Upper lobe of left lung (tissue), 6 donors: ENCODE measurements around the gene BEX3. TPM values are rescaled to one million over a fixed set of nuclear protein-coding genes. Genes with fewer than 3 reads are reported as not detected.
"Not testable (repeated sequence)": the region's sequence is repeated elsewhere in the genome, so short reads cannot be mapped to it uniquely, and the experiment has no call there.

Experiments
- ATAC-seq, 2 donors: fragments of 200-7000 bp; cut with Tn5 transposase; one replicate each; pipeline ENCODE4 v1.9.1; 2022; ENCODE audit warnings: mild to moderate bottlenecking in 2 of 2, moderate library complexity in 2 of 2; ENCODE audit not compliant: low FRiP score in 2 of 2
- DNase-seq, 2 donors: peaks; one replicate each; pipeline ENCODE4 v3.0.0-alpha.2; 2019 to 2020
- H3K27ac ChIP-seq, 4 donors: fragments of 200-600 bp; sonication (generic); one replicate each; pipeline ENCODE4 v1.5.1; 2016 to 2019
- H3K27me3 ChIP-seq, 4 donors: fragments of 200-600 bp; sonication (generic); one replicate each; pipeline ENCODE4 v1.5.1; 2017 to 2019
- H3K36me3 ChIP-seq, 4 donors: fragments of 200-600 bp; sonication (generic); one replicate each; pipeline ENCODE4 v1.5.1; 2016 to 2019
- H3K4me1 ChIP-seq, 4 donors: fragments of 200-600 bp; sonication (generic); one replicate each; pipeline ENCODE4 v1.5.1; 2018 to 2019
- H3K4me3 ChIP-seq, 4 donors: fragments of 200-600 bp; sonication (generic); one replicate each; pipeline ENCODE4 v1.5.1; 2017 to 2019; ENCODE audit warnings: mild to moderate bottlenecking in 2 of 4, moderate library complexity in 1 of 4
- H3K9me3 ChIP-seq, 4 donors: fragments of 200-600 bp; sonication (generic); one replicate each; pipeline ENCODE4 v1.5.1; 2018 to 2019
- EP300 ChIP-seq, 4 donors: sonication (generic); formaldehyde crosslinking; IDR thresholded peaks; one replicate each; pipeline ENCODE4 v1.5.1; 2017; ENCODE audit warnings: antibody characterized with exemption in 4 of 4, control low read depth in 2 of 4
- POLR2A ChIP-seq, 4 donors: fragments of 450-650 bp; IDR thresholded peaks; one replicate each; pipeline ENCODE4 v1.5.1; 2016 to 2017; ENCODE audit warnings: antibody characterized with exemption in 4 of 4, mild to moderate bottlenecking in 2 of 4
- POLR2AphosphoS5 ChIP-seq, 2 donors: sonication (generic); formaldehyde crosslinking; IDR thresholded peaks; one replicate each; pipeline ENCODE4 v1.5.1; 2017; ENCODE audit warnings: antibody characterized with exemption in 2 of 2
- WGBS, 2 donors: methylation state at CpG; one replicate each; pipeline ENCODE4 v1.1.5; 2017 to 2018; 5-methylcytosine and 5-hydroxymethylcytosine counted together
- total RNA-seq, 6 donors: library from RNA; depleted of rRNA in 4 of 6; stranded (reverse); fragments of >200 nt in 4 of 6; gene quantifications; one replicate each; pipeline versions ENCODE4 v1.1.0 to v1.2.1, GENCODE V29; 2016 to 2021
- TF ChIP-seq, protein P1 (sequence below), 6 experiments: fragments of 450-650 bp in 4 of 6; fragments of 200-600 bp in 2 of 6; sonication (generic) in 2 of 6; IDR thresholded peaks; one replicate each; pipeline ENCODE4 v1.5.1; 2016 to 2019; ENCODE audit warnings: antibody characterized with exemption in 6 of 6
- donor health status: DM: no; HTN: no; CAD: no; lungs with moderate emphysema.
- donor health status: DM: no; HTN: yes; CAD: no; lungs with severe emphysema.

Gene BEX3
- total RNA-seq, 6 donors from 2014 or later = 89.4 to 204 (median 142) TPM

DNA sequence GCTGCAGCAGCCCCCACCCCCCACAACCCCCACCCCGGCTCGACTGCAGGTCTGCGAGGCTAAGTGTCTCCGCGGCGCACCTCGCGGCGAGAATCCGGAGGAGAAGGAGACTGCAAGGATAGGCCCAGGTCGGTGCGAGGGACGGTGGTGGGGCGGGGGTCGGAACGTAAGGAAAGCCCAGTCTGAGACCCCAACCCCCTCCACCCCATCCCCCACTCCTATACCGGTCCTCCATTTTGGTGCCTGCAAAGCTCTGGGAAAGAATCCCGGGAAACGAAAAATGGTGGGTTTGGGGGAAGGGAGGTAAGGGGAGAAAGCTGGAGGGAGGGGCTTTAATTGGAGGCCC, 614 bp downstream of the BEX3 start:
- no peak for TF ChIP-seq POLR2AphosphoS5 (IDR thresholded peaks at IDR 0.05)
- TF ChIP-seq POLR2A (IDR thresholded peaks at IDR 0.05) = no peak
- no peak for TF ChIP-seq EP300 (IDR thresholded peaks at IDR 0.05)
- TF ChIP-seq, protein P1, sequence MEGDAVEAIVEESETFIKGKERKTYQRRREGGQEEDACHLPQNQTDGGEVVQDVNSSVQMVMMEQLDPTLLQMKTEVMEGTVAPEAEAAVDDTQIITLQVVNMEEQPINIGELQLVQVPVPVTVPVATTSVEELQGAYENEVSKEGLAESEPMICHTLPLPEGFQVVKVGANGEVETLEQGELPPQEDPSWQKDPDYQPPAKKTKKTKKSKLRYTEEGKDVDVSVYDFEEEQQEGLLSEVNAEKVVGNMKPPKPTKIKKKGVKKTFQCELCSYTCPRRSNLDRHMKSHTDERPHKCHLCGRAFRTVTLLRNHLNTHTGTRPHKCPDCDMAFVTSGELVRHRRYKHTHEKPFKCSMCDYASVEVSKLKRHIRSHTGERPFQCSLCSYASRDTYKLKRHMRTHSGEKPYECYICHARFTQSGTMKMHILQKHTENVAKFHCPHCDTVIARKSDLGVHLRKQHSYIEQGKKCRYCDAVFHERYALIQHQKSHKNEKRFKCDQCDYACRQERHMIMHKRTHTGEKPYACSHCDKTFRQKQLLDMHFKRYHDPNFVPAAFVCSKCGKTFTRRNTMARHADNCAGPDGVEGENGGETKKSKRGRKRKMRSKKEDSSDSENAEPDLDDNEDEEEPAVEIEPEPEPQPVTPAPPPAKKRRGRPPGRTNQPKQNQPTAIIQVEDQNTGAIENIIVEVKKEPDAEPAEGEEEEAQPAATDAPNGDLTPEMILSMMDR (IDR thresholded peaks at IDR 0.05) = no peak
- no peaks in the 10 kb centered on the region for H3K36me3 ChIP-seq
- no peaks in the 10 kb centered on the region for H3K4me1 ChIP-seq
- H3K27ac ChIP-seq = peak overlapping the region; percentile 85 to 90 (median 88)
- WGBS, 2 donors = 0 to 47% methylated on average over 8 to 19 of the region's 19 CpGs
- no peaks in the 10 kb centered on the region for H3K27me3 ChIP-seq
- ATAC-seq = peak; percentile 34 to 55
- H3K9me3 ChIP-seq = no peaks in the 10 kb centered on the region
- no peak for DNase-seq
- peak overlapping the region; percentile 48 to 69 (median 60) for H3K4me3 ChIP-seq

DNA sequence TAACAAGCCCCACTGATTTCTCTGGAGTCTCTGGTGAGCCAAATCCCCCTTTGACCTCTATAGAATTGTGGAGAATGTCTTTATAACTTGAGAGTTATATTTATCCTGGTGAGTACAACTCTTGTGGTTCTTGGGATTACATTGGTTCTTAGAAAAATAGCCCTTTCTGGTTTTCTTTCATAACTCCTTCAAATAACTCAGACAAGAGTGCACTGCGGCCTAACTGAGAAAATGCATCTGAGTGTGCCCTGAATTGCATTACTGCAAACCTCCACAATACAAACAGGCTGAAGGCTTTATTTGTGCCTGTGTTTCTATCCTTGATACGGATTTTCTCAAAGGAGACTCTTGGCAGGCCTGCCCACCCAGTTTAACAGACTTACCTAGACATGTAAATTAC, 2.7 kb downstream of the BEX3 start:
- H3K4me1 ChIP-seq = no peaks in the 10 kb centered on the region
- H3K4me3 ChIP-seq = no peak overlapping the region
- no peak for ATAC-seq
- DNase-seq = no peak
- WGBS, 2 donors = 70 to 73% methylated on average over 2 of the region's 2 CpGs
- no peaks in the 10 kb centered on the region for H3K27me3 ChIP-seq
- H3K9me3 ChIP-seq = no peaks in the 10 kb centered on the region
- TF ChIP-seq, protein P1 (IDR thresholded peaks at IDR 0.05) = no peak
- TF ChIP-seq POLR2AphosphoS5 (IDR thresholded peaks at IDR 0.05) (no peak), POLR2A (IDR thresholded peaks at IDR 0.05) (no peak), EP300 (IDR thresholded peaks at IDR 0.05) (no peak)
- peak overlapping the region in 1 of 4 donors; percentile 48 for H3K27ac ChIP-seq
- no peaks in the 10 kb centered on the region for H3K36me3 ChIP-seq

DNA sequence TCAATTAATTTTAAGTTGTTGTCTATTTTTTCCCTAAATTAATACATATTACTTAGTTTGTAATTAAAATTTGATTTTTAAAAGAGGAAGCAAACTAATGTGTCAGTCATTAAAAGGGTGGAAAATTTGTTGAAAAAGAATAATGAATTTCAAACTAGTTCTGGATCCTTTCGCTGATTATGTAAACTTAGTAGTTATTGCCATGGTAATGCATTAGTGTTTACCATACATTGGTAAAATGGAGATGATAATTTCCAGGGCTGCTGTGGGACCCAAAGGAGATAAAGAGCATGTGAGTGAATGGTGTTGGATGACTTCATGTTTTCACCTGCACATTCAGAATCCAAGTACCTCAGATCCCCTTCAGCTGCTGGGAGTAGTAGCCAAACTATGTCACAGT, 6.5 kb downstream of the BEX3 start:
- Histone ChIP-seq H3K27me3 (no peaks in the 10 kb centered on the region), H3K27ac (no peak overlapping the region), H3K4me1 (peaks cover 0 to 3% (median 0%) of the 10 kb centered on the region in 4 donors), H3K4me3 (no peak overlapping the region), H3K36me3 (no peaks in the 10 kb centered on the region), H3K9me3 (no peaks in the 10 kb centered on the region)
- ATAC-seq (no peak), DNase-seq (no peak)
- 64 to 82% methylated on average over 1 of the region's 1 CpG for WGBS, 2 donors
- TF ChIP-seq, protein P1 (IDR thresholded peaks at IDR 0.05) = no peak
- TF ChIP-seq EP300 (IDR thresholded peaks at IDR 0.05) = no peak
- no peak for TF ChIP-seq POLR2A (IDR thresholded peaks at IDR 0.05)
- TF ChIP-seq POLR2AphosphoS5 (IDR thresholded peaks at IDR 0.05) = no peak

DNA sequence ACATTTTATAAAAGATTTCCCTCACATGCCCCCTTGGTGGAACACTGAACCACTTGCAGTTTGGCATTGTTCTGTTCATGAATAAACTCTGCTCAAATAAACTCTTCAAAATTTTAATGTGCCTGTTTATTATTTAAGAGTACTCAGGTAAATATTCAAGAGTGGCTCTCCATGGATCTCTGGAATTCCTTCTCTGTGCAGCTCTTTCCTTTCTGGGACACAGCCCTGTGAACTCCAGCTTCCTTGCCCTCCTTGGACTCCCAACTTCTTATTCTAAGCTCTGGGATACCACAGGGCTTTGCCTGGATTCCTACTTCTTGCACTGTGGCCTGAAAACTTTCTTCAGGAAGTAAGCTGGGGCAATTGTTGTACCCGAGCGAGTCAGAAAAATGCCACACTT, 8.3 kb downstream of the BEX3 start:
- WGBS, 2 donors = 60 to 71% methylated on average over 2 of the region's 2 CpGs
- no peak overlapping the region for H3K4me3 ChIP-seq
- no peak for DNase-seq
- H3K36me3 ChIP-seq = no peaks in the 10 kb centered on the region
- ATAC-seq = no peak
- H3K27ac ChIP-seq = peak overlapping the region in 2 of 4 donors; percentile 40 to 43
- TF ChIP-seq EP300 (IDR thresholded peaks at IDR 0.05) (no peak), POLR2A (IDR thresholded peaks at IDR 0.05) (no peak), POLR2AphosphoS5 (IDR thresholded peaks at IDR 0.05) (no peak)
- TF ChIP-seq, protein P1 (IDR thresholded peaks at IDR 0.05) = no peak
- H3K27me3 ChIP-seq = no peaks in the 10 kb centered on the region
- no peaks in the 10 kb centered on the region for H3K9me3 ChIP-seq
- peaks cover 0 to 3% (median 0%) of the 10 kb centered on the region in 4 donors for H3K4me1 ChIP-seq

DNA sequence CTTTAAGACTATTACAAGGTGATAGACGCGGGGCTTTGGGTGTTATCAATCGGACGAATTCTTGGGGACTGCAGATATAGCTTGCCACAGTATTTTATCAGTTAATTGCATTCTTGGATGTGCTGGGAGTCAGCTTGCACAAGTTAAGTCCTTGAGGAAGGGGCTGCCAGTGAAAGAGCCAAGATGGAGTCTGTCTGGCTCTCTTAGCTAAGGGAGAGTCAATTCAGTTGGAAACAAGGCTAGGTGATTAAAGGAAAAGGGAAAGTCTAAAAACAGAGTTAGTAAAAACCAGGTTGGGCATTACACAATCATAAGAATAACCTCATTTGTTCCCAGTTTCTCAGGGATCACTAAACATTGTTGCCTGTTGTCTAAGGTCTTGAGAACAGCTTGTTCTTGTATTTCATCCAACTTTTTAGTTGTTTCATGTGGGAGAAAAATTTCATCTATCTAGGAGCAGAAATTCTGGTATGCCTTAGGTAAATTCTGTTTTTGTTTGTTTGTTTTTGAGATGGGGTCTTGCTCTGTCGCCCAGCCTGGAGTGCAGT, 9.0 kb downstream of the BEX3 start:
- peak overlapping the region in 2 of 4 donors; percentile 40 to 43 for H3K27ac ChIP-seq
- DNase-seq = not testable (repeated sequence)
- WGBS, 2 donors = 77 to 84% methylated on average over 5 of the region's 5 CpGs

More for the DNA sequence above, 9.0 kb downstream of the BEX3 start:
- H3K4me1 ChIP-seq, H3K27me3 ChIP-seq, ATAC-seq, H3K4me3 ChIP-seq, H3K9me3 ChIP-seq, H3K36me3 ChIP-seq: not testable (repeated sequence)
